Right cardiac atrium (tissue), 5 donors: ENCODE data around the gene CFP. TPM values are rescaled to one million over a fixed set of nuclear protein-coding genes. Genes with fewer than 3 reads are reported as not detected.

ENCODE experiments used
- ATAC-seq, 2 donors: fragments of 200-7000 bp; cut with Tn5 transposase; one replicate each; pipeline versions ENCODE4 v1.8.0 to v1.9.1; 2020; ENCODE audit warnings: moderate library complexity in 2 of 2, mild to moderate bottlenecking in 1 of 2
- DNase-seq, 3 donors: peaks; one replicate each; pipeline ENCODE4 v3.0.0-alpha.2; 2020
- H3K27ac ChIP-seq: one replicate; pipeline ENCODE4 v1.5.1; 2013; ENCODE audit warnings: mild to moderate bottlenecking, low read length, control low read depth, moderate library complexity
- H3K27me3 ChIP-seq: one replicate; pipeline ENCODE4 v1.6.1; 2013; ENCODE audit not compliant: control insufficient read depth, insufficient read depth
- H3K4me1 ChIP-seq: one replicate; pipeline ENCODE4 v1.6.1; 2013; ENCODE audit warnings: low read length; ENCODE audit not compliant: control insufficient read depth, insufficient read depth
- H3K4me3 ChIP-seq: one replicate; pipeline ENCODE4 v1.5.1; 2013; ENCODE audit warnings: low read length, control low read depth
- H3K9me3 ChIP-seq: one replicate; pipeline ENCODE4 v1.6.1; 2013; ENCODE audit warnings: low read length; ENCODE audit not compliant: control insufficient read depth
- WGBS: extraction: QIAGEN DNeasy Blood & Tissue Kit; methylation state at CpG from one replicate; pipeline ENCODE4 v1.1.7; 2013; 5-methylcytosine and 5-hydroxymethylcytosine counted together
- intact Hi-C, 4 donors: fragments of 100-400 bp; cut with DNase I; formaldehyde crosslinking; loops; one replicate each; pipeline versions ENCODE4 v1.11.0 to v1.14.0; 2022 to 2023
- polyA plus RNA-seq: library from polyadenylated mRNA; stranded (reverse); fragments of 200-250 nt; gene quantifications from one replicate; pipeline ENCODE4 v1.2.3, GENCODE V29; 2013
- total RNA-seq, 4 donors: library from RNA; stranded (reverse); fragmentation: NEBNext Ultra II Directional; extraction: Animal tissue kit (Norgen Biotek cat#: 25700); gene quantifications; one replicate each; pipeline ENCODE4 v1.2.1, GENCODE V29; 2021
- donor health status: healthy with polysubstance abuse.
- donor health status: DM: no; HTN: yes; CAD: no.
- donor health status: DM: no; HTN: no; CAD: no.
- donor health status: DM: no; HTN: yes; CAD: no; lungs with severe emphysema.
- donor health status: DM: yes; HTN: yes; CAD: no.

Gene CFP
- total and polyA plus RNA-seq, 5 donors: 4.7 to 7.7 (median 7.3) TPM

DNA sequence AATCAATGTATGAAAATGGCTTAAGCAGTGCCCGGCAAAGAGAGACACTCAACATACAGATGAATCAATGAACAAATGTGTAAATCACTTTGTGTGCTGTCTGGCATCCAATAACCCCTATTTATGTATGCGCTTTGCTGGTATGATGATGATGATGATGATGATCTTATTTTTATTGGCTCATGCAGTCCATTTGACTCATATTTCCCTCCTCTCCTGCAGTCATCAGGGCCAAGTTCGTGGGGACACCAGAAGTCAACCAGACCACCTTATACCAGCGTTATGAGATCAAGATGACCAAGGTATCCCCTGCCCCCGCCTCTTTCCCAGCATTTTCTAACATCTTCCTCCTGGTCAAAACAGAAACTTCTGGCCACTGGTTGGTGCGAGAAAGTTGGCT is 45.0 kb downstream of the CFP start:
- WGBS: 62% methylated on average over 6 of the region's 6 CpGs
- H3K27ac ChIP-seq: no peak overlapping the region

GRCh38 chrX:47583240-47583861 is 46.4 kb downstream of the CFP start:
- Histone ChIP-seq H3K27ac (no peak overlapping the region), H3K4me3 (peak overlapping the region; percentile 18), H3K4me1 (no peaks in the 10 kb centered on the region), H3K9me3 (no peaks in the 10 kb centered on the region), H3K27me3 (no peaks in the 10 kb centered on the region)
- ATAC-seq (no peak), DNase-seq (no peak)
- intact Hi-C loops: no loop called here
- WGBS: 46% methylated on average over 8 of the region's 8 CpGs

More for the DNA sequence above, 45.0 kb downstream of the CFP start:
- intact Hi-C loops: no loop called here
- Histone ChIP-seq H3K9me3 (no peaks in the 10 kb centered on the region), H3K4me3 (no peak overlapping the region), H3K27me3 (no peaks in the 10 kb centered on the region), H3K4me1 (no peaks in the 10 kb centered on the region)
- ATAC-seq: no peak
- no peak for DNase-seq

DNA sequence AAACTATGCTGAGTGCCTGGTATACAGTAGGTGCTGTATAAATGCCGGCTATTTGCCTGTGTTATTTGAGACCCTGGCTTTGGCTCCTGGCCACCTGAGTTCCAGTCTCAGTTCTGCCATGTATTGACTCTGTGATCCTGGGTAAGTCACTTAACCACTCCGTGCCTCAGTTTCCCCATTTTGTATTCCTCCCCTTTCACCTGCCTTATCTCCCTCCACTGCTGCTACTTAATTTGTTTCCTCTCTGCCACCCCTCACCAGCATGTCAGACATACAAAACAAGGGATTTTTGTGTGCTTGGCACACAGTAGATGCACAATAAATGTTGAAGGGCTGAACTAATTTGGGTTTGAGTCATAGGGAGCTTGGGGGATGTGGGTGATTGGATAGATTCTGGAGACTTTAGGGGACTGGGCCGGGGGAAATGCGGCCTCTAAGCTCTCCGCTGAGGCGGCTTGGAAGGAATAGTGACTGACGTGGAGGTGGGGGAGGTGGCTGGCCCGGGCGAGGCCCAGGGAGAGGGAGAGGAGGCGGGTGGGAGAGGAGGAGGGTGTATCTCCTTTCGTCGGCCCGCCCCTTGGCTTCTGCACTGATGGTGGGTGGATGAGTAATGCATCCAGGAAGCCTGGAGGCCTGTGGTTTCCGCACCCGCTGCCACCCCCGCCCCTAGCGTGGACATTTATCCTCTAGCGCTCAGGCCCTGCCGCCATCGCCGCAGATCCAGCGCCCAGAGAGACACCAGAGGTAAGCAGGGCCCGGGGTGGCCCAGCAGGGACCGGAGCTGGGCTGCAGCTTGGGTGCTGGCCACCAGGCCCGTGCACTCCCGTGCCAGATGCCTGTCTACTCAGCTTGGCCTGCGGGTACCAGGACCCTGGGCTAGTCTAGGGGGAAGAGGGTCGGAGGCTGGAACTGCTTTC is 47.7 kb downstream of the CFP start, which contains the start of gene TIMP1:
TSS of gene TIMP1 (plus strand) at position 706 of the 917 bp plus-strand sequence. CDS start 980 bp downstream, outside the sequence.
- no peaks in the 10 kb centered on the region for H3K4me1 ChIP-seq
- H3K27me3 ChIP-seq: no peaks in the 10 kb centered on the region
- intact Hi-C loops: no loop called here
- ATAC-seq (peak; percentile 92 to 96), DNase-seq (peak; percentile 94 to 96 (median 96))
- 5% methylated on average over 28 of the region's 28 CpGs for WGBS
- H3K27ac ChIP-seq: peak within 1 kb of the TSS; percentile 84
- peak within 1 kb of the TSS; percentile 18 for H3K4me3 ChIP-seq
- H3K9me3 ChIP-seq: no peaks in the 10 kb centered on the region

DNA sequence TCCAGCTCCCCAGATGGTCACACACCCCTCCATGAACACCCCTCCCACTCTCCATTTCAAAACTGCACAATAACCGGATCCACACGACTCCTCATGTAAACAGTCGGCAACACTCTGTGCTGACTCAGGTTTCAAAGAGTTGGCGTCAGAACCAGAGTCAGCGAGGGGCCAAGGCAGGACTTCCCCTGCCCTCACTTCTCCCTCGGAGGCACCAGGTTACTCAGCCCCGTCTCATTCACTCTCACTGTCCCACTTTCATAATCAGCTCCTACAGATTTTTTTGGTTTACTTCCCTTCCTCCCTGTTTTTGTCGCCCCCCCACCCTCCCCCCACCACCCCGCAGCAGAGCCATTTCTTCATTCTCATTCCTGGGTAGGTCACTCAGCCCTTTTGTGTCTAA is 50.2 kb downstream of the CFP start:
- WGBS: 56% methylated on average over 9 of the region's 9 CpGs
- Histone ChIP-seq H3K27me3 (no peaks in the 10 kb centered on the region), H3K4me1 (no peaks in the 10 kb centered on the region), H3K4me3 (no peak overlapping the region), H3K9me3 (no peaks in the 10 kb centered on the region), H3K27ac (no peak overlapping the region)
- ATAC-seq: peak; percentile 10 to 15
- DNase-seq: no peak
- intact Hi-C loops: no loop called here

GRCh38 chrX:47578692-47579091 is 51.0 kb downstream of the CFP start:
- DNase-seq (no peak), ATAC-seq (no peak)
- H3K27ac ChIP-seq: no peak overlapping the region
- 31% methylated on average over 16 of the region's 16 CpGs for whole genome bisulfite sequencing
- H3K9me3 ChIP-seq: no peaks in the 10 kb centered on the region
- H3K27me3 ChIP-seq: no peaks in the 10 kb centered on the region
- H3K4me1 ChIP-seq: peaks cover under 1% of the 10 kb centered on the region
- no peak overlapping the region for H3K4me3 ChIP-seq
- intact Hi-C loops: no loop called here

GRCh38 chrX:47577901-47578300 is 51.8 kb downstream of the CFP start:
- 70% methylated on average over 3 of the region's 3 CpGs for WGBS

GRCh38 chrX:47577424-47577823 is 52.3 kb downstream of the CFP start:
- peak in 1 of 2 donors; percentile 46 for ATAC-seq
- peak in 1 of 3 donors; percentile 33 for DNase-seq
- no peaks in the 10 kb centered on the region for H3K27me3 ChIP-seq
- no peak overlapping the region for H3K27ac ChIP-seq
- intact Hi-C loops: no loop called here
- H3K4me3 ChIP-seq: no peak overlapping the region
- H3K9me3 ChIP-seq: no peaks in the 10 kb centered on the region
- 49% methylated on average over 9 of the region's 9 CpGs for WGBS
- H3K4me1 ChIP-seq: peaks cover 6% of the 10 kb centered on the region

More at GRCh38 chrX:47577901-47578300, 51.8 kb downstream of the CFP start:
- Histone ChIP-seq H3K4me3 (no peak overlapping the region), H3K4me1 (peaks cover 5% of the 10 kb centered on the region), H3K27ac (no peak overlapping the region), H3K9me3 (no peaks in the 10 kb centered on the region), H3K27me3 (no peaks in the 10 kb centered on the region)
- ATAC-seq: no peak
- intact Hi-C loops: no loop called here
- DNase-seq: no peak

DNA sequence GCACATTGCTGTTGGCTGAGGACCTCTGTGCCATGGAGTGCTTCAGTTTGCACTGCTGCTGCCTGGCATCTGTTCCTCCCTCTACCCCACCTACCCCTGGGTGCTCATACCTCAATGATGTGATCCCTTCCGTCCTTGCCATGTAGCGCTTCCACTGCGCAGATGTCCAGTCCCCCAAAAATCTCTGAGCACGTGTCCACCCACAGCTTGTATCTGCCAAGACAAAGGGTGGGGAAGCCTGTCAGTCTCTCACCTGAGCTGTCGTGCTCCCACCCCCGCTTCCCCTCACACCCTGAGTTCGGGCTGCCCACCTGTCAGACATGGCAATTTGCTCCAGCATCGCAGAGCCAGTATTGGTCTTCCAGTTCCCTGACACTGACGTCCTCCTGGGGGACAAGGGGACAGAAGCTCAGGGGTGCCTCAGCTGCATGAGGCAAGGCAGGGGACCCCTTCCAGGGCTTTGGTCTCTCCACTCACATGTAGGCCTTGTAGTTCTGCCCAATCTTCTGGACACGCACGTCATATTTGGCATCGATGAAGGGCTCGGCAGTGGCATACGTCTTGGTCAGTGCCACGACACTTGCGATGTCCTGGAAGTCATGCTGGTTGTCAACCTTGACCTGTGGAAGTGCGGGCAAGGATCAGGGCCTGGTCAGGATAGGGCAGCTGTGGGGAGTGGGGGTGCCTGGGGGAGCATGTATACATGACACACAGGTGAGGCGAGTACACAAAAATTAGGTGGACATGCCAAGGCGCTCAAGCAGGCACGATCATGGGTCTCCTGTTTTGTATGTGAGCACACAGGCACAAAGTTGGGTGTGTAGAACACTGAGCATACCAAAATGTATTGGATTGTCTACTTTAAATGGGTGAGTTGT is 53.5 kb downstream of the CFP start:
- Histone ChIP-seq H3K4me3 (no peak overlapping the region), H3K4me1 (peaks cover 6% of the 10 kb centered on the region), H3K9me3 (no peaks in the 10 kb centered on the region), H3K27ac (no peak overlapping the region), H3K27me3 (no peaks in the 10 kb centered on the region)
- intact Hi-C loops: no loop called here
- WGBS: 94% methylated on average over 20 of the region's 20 CpGs
- ATAC-seq (no peak), DNase-seq (no peak)

- Histone ChIP-seq H3K27me3 (no peaks in the 10 kb centered on the region), H3K4me3 (peak overlapping the region; percentile 48), H3K9me3 (no peaks in the 10 kb centered on the region), H3K27ac (peak overlapping the region; percentile 87), H3K4me1 (peaks cover 6% of the 10 kb centered on the region)
- peak in 1 of 2 donors; percentile 5 for ATAC-seq
- peak in 1 of 3 donors; percentile 57 for DNase-seq
- WGBS: 50% methylated on average over 27 of the region's 27 CpGs
- intact Hi-C loops: no loop called here
These were observed 55.0 kb downstream of the CFP start for GRCh38 chrX:47574547-47575301.

DNA sequence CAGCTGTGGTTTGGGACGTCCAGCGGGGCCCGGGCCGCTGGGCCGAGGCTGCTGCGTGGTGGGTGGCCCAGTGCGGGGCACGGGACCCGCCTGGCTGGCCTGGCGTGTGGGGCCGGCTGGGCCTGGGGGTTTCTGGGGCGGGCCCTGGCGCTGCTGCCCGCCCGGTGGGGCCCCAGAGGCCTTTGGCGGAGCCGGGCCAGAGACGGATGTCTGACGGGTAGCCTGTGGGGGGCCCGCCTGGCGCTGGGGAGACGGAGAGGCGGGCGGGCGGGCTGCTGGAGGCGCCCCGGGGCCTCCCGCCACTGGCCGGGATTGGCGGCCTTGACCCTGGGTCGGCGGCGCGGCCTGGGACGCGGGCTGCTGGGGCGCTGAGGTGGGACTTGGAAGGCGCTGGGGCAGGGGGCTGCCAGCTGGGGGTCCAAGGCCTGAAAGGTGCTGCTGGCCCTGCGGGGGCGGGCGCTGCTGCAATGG is 55.6 kb downstream of the CFP start:
- intact Hi-C loops: no loop called here
- peak in 2 of 3 donors; percentile 70 to 71 for DNase-seq
- 9% methylated on average over 40 of the region's 41 CpGs for WGBS
- Histone ChIP-seq H3K9me3 (no peaks in the 10 kb centered on the region), H3K4me3 (peak overlapping the region; percentile 48), H3K27me3 (no peaks in the 10 kb centered on the region), H3K27ac (peak overlapping the region; percentile 87), H3K4me1 (peaks cover 6% of the 10 kb centered on the region)
- ATAC-seq: peak; percentile 20 to 52
